ENCODE data around the gene CAMSAP3. TPM values are rescaled to one million over a fixed set of nuclear protein-coding genes. Genes with fewer than 3 reads are reported as not detected.
A peak's percentile ranks its signal among the peaks of the same experiment; 100 is the strongest.
"Not testable (repeated sequence)": the region's sequence is repeated elsewhere in the genome, so short reads cannot be mapped to it uniquely, and the experiment has no call there.

Gene CAMSAP3
- polyA plus RNA-seq, 1 of the 3 experiments (the other 2 are of a cell fraction), result 0.08 TPM

GRCh38 chr19:7643031-7643415 is 47.4 kb downstream of the CAMSAP3 start:
- 66% methylated on average over 4 of the region's 8 CpGs for WGBS (ENCODE audit: low lambda C conversion rate)
- Histone ChIP-seq H3K27me3 (ENCODE audit: insufficient read depth) (peaks cover 27% of the 10 kb centered on the region), H2AFZ (ENCODE audit: low read depth) (no peak overlapping the region), H3F3A (replicated peaks; ENCODE audit: insufficient read depth) (peaks cover 4% of the 10 kb centered on the region), H3K4me2 (no peak overlapping the region), H3K27ac (ENCODE audit: low read depth in 2 of 2, low read length in 1 of 2) (no peak overlapping the region), H3K36me3 (replicated peaks in 1 of 2; ENCODE audit: control insufficient read depth in 1 of 2, insufficient read depth in 2 of 2, low read length in 1 of 2) (no peaks in the 10 kb centered on the region), H3K9me2 (no peaks in the 10 kb centered on the region), H3K9me3 (no peaks in the 10 kb centered on the region), H4K20me1 (ENCODE audit: insufficient read depth) (no peaks in the 10 kb centered on the region), H3K79me2 (ENCODE audit: insufficient read depth) (no peaks in the 10 kb centered on the region), H3K4me3 (ENCODE audit: low read depth in 2 of 2, low read length in 1 of 2) (no peak overlapping the region), H3K9ac (no peak overlapping the region), H3K4me1 (ENCODE audit: control insufficient read depth in 1 of 2, insufficient read depth in 2 of 2, low read depth in 1 of 2, low read length in 1 of 2) (no peaks in the 10 kb centered on the region)
- CTCF ChIA-PET, result no interaction called here
- TF ChIP-seq USF1 (IDR thresholded peaks at IDR 0.05; ENCODE audit: borderline replicate concordance, low read depth) (no peak), FOXM1 (IDR thresholded peaks at IDR 0.05; ENCODE audit: low read depth) (no peak), RCOR1 (IDR thresholded peaks at IDR 0.05; ENCODE audit: low read length) (no peak), IRF3 (IDR thresholded peaks at IDR 0.05; ENCODE audit: low read depth, low read length) (no peak), JUND (IDR thresholded peaks at IDR 0.05) (no peak), CTCF (IDR thresholded peaks at IDR 0.05) (no peak), TAF1 (IDR thresholded peaks at IDR 0.05; ENCODE audit: borderline replicate concordance, low read depth, low read length) (no peak), RXRA (IDR thresholded peaks at IDR 0.05; ENCODE audit: borderline replicate concordance, low read depth) (no peak), EP300 (IDR thresholded peaks at IDR 0.05; ENCODE audit: borderline replicate concordance in 1 of 2, low read depth in 1 of 2, low read length in 1 of 2) (no peak), RFX5 (IDR thresholded peaks at IDR 0.05; ENCODE audit: low read length) (no peak), SIN3A (IDR thresholded peaks at IDR 0.05; ENCODE audit: borderline replicate concordance, low read depth, low read length) (no peak), MXI1 (IDR thresholded peaks at IDR 0.05; ENCODE audit: low read depth, low read length) (no peak), RAD21 (IDR thresholded peaks at IDR 0.05; ENCODE audit: low read length) (no peak), MAX (IDR thresholded peaks at IDR 0.05; ENCODE audit: low read depth) (no peak), YY1 (IDR thresholded peaks at IDR 0.05; ENCODE audit: low read depth) (no peak)
- POLR2A ChIA-PET, result no interaction called here
- DNase-seq, result peak; percentile 19

GRCh38 chr19:7643629-7644549 is 48.2 kb downstream of the CAMSAP3 start:
- H3K4me3 ChIP-seq (ENCODE audit: low read depth in 2 of 2, low read length in 1 of 2); H3K4me2 ChIP-seq; H3K4me1 ChIP-seq (ENCODE audit: control insufficient read depth in 1 of 2, insufficient read depth in 2 of 2, low read depth in 1 of 2, low read length in 1 of 2); H3K79me2 ChIP-seq (ENCODE audit: insufficient read depth); H3K27ac ChIP-seq (ENCODE audit: low read depth in 2 of 2, low read length in 1 of 2); H3K9me2 ChIP-seq; H3K9ac ChIP-seq; H3K9me3 ChIP-seq; H3F3A ChIP-seq (replicated peaks; ENCODE audit: insufficient read depth); H4K20me1 ChIP-seq (ENCODE audit: insufficient read depth); H3K36me3 ChIP-seq (replicated peaks in 1 of 2; ENCODE audit: control insufficient read depth in 1 of 2, insufficient read depth in 2 of 2, low read length in 1 of 2); H2AFZ ChIP-seq (ENCODE audit: low read depth): not testable (repeated sequence)
- H3K27me3 ChIP-seq (ENCODE audit: insufficient read depth), result peaks cover 32% of the 10 kb centered on the region
- DNase-seq, result peak; percentile 41
- POLR2A ChIA-PET, result interaction anchor here (1.2 kb wide), 1 partner anchor 14 kb away, joined by 5 read pairs; the partner anchor contains the start of genes PET100 and XAB2
- CTCF ChIA-PET, result interaction anchor here (0.8 to 1.6 kb wide), 4 partner anchors 8 to 157 kb away, joined by 3 to 8 read pairs (median 5); partner anchors contain the start of gene TRAPPC5
- WGBS (ENCODE audit: low lambda C conversion rate), result 38% methylated on average over 10 of the region's 10 CpGs

All from SK-N-SH (cell line).